Lung (tissue), 12 donors: Measurements from ENCODE around the gene SLC23A2. TPM values are rescaled to one million over a fixed set of nuclear protein-coding genes. Genes with fewer than 3 reads are reported as not detected.

Experiments
- ATAC-seq: fragments of 200-7000 bp; cut with Tn5 transposase; one replicate; pipeline ENCODE4 v1.9.1; 2020; ENCODE audit warnings: moderate number of reproducible peaks; ENCODE audit not compliant: insufficient read depth, low FRiP score
- DNase-seq, 3 donors: peaks; one replicate each; pipeline ENCODE4 v3.0.0-alpha.2; 2013 to 2017
- H3K27ac ChIP-seq, 2 donors: one replicate each; pipeline ENCODE4 v1.5.1; 2013; ENCODE audit warnings: mild to moderate bottlenecking in 2 of 2, moderate library complexity in 2 of 2, control low read depth in 1 of 2, inconsistent platforms in 1 of 2, low read depth in 1 of 2, low read length in 1 of 2
- H3K27me3 ChIP-seq, 3 donors: one replicate each; pipeline ENCODE4 v1.5.1; 2013; ENCODE audit warnings: low read length in 2 of 3; ENCODE audit not compliant: control insufficient read depth in 3 of 3, insufficient read depth in 3 of 3
- H3K36me3 ChIP-seq, 4 donors: one replicate each; pipeline ENCODE4 v1.5.1; 2013; ENCODE audit warnings: low read length in 4 of 4, mild to moderate bottlenecking in 1 of 4, moderate library complexity in 1 of 4; ENCODE audit not compliant: control insufficient read depth in 4 of 4, insufficient read depth in 4 of 4
- H3K4me1 ChIP-seq, 5 donors: one replicate each; pipeline ENCODE4 v1.5.1; 2013; ENCODE audit warnings: low read length in 5 of 5, mild to moderate bottlenecking in 2 of 5, moderate library complexity in 1 of 5; ENCODE audit not compliant: control insufficient read depth in 5 of 5, insufficient read depth in 5 of 5
- H3K4me3 ChIP-seq: one replicate; pipeline ENCODE4 v1.5.1; 2013; ENCODE audit warnings: mild to moderate bottlenecking, control low read depth, moderate library complexity
- H3K9ac ChIP-seq, 2 donors: one replicate each; pipeline ENCODE4 v1.5.1; 2013; ENCODE audit warnings: low read length in 2 of 2, control low read depth in 1 of 2; ENCODE audit not compliant: insufficient read depth in 1 of 2
- H3K9me3 ChIP-seq, 4 donors: one replicate each; pipeline ENCODE4 v1.5.1; 2013; ENCODE audit warnings: low read length in 3 of 4, mild to moderate bottlenecking in 1 of 4, moderate library complexity in 1 of 4; ENCODE audit not compliant: control insufficient read depth in 4 of 4, insufficient read depth in 3 of 4
- CTCF ChIP-seq: IDR thresholded peaks from 2 replicates; pipeline ENCODE4 v1.5.1; 2012; ENCODE audit warnings: mild to moderate bottlenecking; ENCODE audit errors: control extremely low read depth, extremely low read depth
- WGBS, 2 donors: extraction: QIAGEN DNeasy Blood & Tissue Kit; methylation state at CpG; one replicate each; pipeline ENCODE4 v1.1.7; 2013; 5-methylcytosine and 5-hydroxymethylcytosine counted together
- polyA plus RNA-seq, 2 donors: library from polyadenylated mRNA; stranded (reverse); fragments of 200-250 nt; gene quantifications; one replicate each; pipeline ENCODE4 v1.2.1, GENCODE V29; 2013
- total RNA-seq, 2 donors: library from RNA; depleted of rRNA in 1 of 2; stranded (reverse); fragments of >200 nt in 1 of 2; gene quantifications; one replicate each; pipeline ENCODE4 v1.2.1, GENCODE V29; 2014 to 2021
- donor health status: control.
- donor health status: control.
- donor health status: Bipolar disorder and iron deficiency.
- donor health status: healthy.
- donor health status: DM: yes; HTN: yes; CAD: no.

SLC23A2 gene
- total and polyA plus RNA-seq, 4 donors = 6.0 to 23.5 (median 14.3) TPM

DNA sequence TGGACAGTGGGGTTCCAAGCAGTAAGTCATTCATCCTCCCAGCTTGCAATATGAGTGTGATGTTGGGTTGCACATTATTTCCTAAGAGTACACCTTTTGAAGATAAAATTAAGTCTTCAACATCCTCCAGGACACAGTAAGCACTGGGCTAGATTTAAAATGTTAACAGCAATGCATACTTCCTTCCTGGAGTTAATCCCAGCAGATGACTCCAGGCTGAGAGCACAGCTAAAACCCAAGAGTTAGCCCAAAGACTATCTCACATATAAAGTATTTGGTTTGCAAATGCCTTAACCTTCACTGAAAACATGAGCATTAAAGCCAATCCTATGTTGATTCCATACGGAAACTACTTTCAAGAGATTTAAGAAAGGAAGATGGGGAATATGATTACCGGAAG, 69.2 kb downstream of the SLC23A2 start:
- ATAC-seq (no peak), DNase-seq (no peak)
- WGBS, 2 donors = 96 to 98% methylated on average over 2 of the region's 2 CpGs

DNA sequence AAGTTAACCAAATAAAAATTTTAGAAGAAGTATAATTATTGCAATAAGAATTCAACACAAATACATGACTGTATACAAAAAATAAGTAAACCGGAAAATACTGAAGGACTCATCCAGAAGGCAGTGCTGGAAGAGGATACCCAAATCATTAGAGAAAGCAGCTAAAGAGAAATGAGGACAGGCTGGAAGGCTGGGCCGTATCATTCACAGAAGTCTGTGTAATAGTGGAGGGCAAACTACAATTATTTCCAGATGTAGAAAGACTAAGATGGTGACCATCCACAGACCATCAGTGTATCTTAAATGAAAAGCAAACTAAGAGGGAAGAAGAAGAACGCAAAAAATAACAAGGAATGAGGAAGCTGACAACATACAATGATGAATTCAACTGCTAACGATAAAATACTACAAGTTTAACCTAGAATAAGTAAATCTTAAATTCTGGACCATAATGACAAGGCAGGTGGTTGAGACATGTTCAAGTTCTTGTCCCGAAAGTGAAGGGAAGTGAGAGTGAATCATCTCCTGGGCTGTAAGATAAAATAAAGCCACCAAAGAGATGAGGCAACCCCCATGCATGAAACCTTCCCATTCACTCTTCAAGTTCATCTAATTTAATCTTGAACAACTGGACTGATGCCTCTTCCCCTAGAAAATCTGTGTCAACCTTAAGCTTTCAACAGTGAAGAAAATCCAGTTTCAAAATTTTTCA, 71.5 kb downstream of the SLC23A2 start:
- Histone ChIP-seq H3K9me3 (no peaks in the 10 kb centered on the region), H3K27ac (no peak overlapping the region), H3K4me3 (no peak overlapping the region), H3K27me3 (no peaks in the 10 kb centered on the region), H3K9ac (no peak overlapping the region), H3K4me1 (peaks cover 0 to 9% (median 0%) of the 10 kb centered on the region in 5 donors), H3K36me3 (peaks cover 0 to 19% (median 10%) of the 10 kb centered on the region in 4 donors)
- WGBS, 2 donors = 64 to 85% methylated on average over 5 of the region's 5 CpGs
- ATAC-seq = no peak
- TF ChIP-seq CTCF = no peak
- DNase-seq = no peak

More for the DNA sequence above, 69.2 kb downstream of the SLC23A2 start:
- H3K36me3 ChIP-seq = peaks cover 0 to 19% (median 10%) of the 10 kb centered on the region in 4 donors
- no peak overlapping the region for H3K27ac ChIP-seq
- H3K27me3 ChIP-seq = no peaks in the 10 kb centered on the region
- H3K4me1 ChIP-seq = peaks cover 0 to 3% (median 2%) of the 10 kb centered on the region in 5 donors
- no peaks in the 10 kb centered on the region for H3K9me3 ChIP-seq
- no peak overlapping the region for H3K4me3 ChIP-seq
- TF ChIP-seq CTCF = no peak
- H3K9ac ChIP-seq = no peak overlapping the region

GRCh38 chr20:4926531-4927156, 74.7 kb downstream of the SLC23A2 start:
- DNase-seq (no peak), ATAC-seq (no peak)
- H3K9me3 ChIP-seq = no peaks in the 10 kb centered on the region
- H3K4me3 ChIP-seq = no peak overlapping the region
- H3K9ac ChIP-seq = no peak overlapping the region
- no peaks in the 10 kb centered on the region for H3K27me3 ChIP-seq
- peak overlapping the region in 1 of 2 donors; percentile 66 for H3K27ac ChIP-seq
- peaks cover 0 to 12% (median 4%) of the 10 kb centered on the region in 4 donors for H3K36me3 ChIP-seq
- TF ChIP-seq CTCF = no peak
- peaks cover 0 to 14% (median 0%) of the 10 kb centered on the region in 5 donors for H3K4me1 ChIP-seq
- 86% methylated on average over 6 of the region's 6 CpGs for WGBS, 2 donors
